Activated CD4-positive, alpha-beta T cell treated with anti-CD3 and anti-CD28 coated beads for 24 hours (primary cell): ENCODE data around the gene RUNDC3A.
"Not testable (repeated sequence)": the region's sequence is repeated elsewhere in the genome, so short reads cannot be mapped to it uniquely, and the experiment has no call there.

Experiments used
- DNase-seq, 2 donors: peaks; one replicate each; pipeline ENCODE4 v3.0.0-alpha.2; 2020; ENCODE audit warnings: low read depth in 2 of 2

RUNDC3A gene

DNA sequence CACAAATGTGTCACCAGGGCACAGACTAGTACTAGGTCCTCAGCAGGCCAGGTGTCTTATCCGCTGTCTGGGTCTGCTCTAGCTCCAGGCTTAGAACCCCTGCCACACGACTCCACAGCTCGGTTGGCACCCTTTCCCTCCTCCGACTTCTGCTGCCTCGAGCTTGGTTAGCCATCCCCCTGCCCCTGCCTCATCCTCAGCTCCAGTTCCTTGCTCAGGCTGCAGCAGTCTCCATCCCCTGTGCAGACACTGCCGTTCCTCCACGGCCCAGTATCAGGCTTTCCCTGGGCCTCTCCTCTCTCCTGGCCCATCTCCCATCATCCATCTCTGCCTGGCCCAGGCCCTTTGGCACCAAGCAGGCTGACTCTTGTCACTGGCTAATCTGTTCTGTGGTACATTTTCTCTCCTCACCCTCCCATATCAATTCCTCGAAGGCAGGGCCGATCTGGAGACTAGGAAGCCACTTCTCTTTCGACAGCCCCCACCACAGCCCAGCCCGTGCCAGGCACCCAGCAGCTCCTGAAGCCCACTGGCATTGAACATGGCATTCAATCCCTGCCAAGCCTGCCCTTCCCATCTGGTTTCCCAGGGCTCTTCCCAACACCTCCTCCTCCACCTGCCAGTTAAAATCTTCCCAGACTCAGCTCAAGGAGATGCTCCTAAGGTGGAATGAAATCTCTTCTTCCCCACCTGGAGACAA lies 35.3 kb downstream of the RUNDC3A start:
- no peak for DNase-seq

DNA sequence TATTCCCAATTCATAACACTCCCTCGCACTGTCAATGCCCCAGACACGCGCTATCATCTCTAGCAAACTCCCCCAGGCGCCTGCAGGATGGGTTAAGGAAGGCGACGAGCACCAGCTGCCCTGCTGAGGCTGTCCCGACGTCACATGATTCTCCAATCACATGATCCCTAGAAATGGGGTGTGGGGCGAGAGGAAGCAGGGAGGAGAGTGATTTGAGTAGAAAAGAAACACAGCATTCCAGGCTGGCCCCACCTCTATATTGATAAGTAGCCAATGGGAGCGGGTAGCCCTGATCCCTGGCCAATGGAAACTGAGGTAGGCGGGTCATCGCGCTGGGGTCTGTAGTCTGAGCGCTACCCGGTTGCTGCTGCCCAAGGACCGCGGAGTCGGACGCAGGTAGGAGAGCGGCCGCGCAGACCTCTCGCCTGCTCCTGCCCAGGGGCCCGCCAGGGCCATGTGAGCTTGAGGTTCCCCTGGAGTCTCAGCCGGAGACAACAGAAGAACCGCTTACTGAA lies 36.6 kb downstream of the RUNDC3A start, which contains the start of gene GRN:
TSS of gene GRN (plus strand) at position 364 of the 515 bp plus-strand sequence. CDS start 3,863 bp downstream, outside the sequence.
- peak; percentile 74 to 79 for DNase-seq

DNA sequence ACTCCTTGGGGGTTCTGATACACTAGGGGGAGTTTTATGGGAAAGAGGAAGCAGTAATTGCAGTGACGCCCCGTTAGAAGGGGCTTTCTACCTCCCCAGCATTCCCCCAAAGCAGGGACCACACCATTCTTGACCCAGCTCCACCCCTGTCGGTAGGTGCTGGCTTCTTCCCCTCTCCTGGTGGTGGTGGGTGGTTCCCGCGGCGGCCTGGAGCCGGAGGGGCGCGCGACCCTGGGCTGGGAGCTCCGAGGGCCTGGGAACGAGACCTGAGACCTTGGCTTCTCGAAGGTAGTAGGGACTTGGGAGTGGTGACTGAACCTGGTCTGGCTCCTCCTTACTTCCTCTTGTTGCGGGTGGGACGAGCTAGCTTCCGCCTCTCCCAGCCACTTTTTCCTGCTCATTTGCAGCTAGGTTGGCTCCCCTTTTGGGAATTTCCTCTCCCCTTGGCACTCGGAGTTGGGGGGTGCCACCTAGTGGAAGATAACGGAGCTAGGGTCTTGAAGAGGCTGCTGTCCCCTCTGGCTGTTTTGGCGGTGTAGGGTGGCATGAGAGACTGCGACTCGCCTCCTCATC lies 37.1 kb downstream of the RUNDC3A start:
- no peak for DNase-seq

DNA sequence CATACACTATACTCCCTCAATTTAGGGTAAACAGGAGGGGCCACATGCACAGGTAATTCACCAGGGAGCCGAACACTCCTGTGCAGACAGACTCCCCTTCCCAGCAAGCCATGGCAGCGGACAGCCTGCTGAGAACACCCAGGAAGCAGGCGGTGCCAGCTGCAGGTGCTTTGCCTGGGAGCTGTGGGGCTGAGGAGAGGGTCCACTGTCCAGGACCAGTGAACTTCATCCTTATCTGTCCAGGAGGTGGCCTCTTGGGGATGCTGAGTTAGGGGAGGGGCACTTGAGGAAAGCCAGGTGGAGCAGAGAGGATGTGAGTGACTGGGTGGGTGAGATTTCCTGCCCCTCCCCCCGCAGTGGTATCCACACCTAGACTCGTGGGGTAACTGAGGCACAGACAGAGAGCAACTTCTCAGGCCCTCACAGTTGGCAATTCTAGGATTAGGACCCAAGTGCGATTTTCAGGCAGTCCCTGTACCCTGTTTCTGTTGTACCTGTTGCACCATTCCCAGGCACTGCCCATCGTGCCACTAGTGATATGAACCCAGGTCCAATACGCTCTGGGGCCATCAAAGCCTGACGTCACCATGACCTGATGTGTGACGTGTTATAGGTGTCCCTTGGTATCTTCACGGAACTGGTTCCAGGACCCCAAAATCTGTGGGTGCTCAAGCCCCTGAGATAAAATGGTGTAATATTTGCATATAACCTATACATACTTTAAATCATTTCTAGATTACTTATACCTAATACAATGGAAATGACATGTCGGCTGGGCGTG lies 37.9 kb downstream of the RUNDC3A start:
- no peak for DNase-seq

DNA sequence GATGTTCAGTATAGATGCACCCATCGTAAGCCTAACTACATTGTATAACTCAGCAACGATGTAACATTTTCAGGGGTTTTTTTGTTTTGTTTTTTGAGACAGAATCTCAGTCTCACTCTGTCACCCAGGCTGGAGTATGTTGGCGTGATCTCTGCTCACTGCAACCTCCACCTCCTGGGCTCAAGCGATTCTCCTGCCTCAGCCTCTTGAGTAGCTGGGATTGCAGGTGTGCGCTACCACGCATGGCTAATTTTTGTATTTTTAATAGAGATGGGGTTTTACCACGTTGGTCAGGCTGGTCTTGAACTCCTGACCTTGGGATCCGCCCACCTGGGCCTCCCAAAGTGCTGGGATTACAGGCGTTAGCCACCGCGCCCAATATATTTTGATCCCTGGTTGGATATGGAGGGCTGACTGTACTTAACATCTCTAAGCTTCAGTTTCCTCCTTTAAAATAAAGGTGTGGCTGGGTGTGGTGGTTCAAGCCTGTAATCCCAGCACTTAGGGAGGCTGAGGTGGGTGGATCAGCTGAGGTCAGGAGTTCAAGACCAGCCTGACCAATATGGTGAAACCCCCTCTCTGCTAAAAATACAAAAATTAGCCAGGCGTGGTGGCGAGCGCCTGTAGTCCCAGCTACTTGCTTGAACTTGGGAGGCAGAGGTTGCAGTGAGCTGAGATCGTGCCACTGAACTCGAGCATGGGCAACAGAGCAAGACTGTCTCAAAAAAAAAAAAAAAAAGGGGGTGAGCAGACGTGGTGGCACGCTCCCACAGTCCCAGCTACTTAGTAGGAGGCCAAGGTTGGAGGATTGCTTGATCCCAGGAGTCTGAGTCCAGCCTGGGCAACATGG lies 39.0 kb downstream of the RUNDC3A start:
- not testable (repeated sequence) for DNase-seq

DNA sequence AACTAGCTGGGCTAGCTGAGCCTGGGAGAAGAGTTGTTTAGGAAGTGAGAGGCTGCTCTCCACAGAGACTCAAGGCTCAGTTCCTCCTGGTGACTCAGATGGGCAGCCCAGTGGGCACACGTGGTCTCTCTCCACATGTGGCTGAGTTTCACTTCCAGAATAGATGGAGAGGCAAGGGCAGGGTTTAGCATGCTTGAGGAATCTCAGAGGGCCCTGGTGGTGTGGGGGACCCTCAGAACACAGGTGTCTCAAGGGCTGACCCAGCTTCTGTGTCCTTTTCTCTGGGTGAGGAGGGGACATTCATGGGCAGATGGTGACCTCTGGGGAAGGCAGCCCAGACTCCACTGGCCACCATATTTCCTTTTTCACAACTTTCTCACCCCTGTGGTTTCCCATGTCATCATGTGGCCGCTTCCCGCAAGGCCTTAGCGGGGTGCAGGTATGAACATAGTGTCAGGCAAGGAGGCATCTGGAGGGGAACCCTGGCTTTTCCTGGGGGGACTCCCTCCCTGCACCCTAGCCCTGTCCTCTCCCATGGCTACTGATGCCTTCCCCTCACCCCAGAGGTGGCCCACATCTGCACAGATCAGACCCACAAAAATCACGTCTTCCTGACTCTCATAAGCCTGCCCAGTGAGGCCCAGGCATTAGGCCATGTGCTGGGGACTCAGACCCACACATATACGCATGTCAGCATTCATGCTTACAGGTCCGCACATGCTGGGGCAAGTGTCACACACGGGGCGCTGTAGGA lies 40.0 kb downstream of the RUNDC3A start:
- no peak for DNase-seq

DNA sequence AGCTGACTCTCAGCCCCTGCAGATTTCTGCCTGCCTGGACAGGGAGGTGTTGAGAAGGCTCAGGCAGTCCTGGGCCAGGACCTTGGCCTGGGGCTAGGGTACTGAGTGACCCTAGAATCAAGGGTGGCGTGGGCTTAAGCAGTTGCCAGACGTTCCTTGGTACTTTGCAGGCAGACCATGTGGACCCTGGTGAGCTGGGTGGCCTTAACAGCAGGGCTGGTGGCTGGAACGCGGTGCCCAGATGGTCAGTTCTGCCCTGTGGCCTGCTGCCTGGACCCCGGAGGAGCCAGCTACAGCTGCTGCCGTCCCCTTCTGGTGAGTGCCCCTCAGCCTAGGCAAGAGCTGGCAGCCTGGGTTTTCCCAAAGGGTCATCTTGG lies 40.6 kb downstream of the RUNDC3A start:
- no peak for DNase-seq

DNA sequence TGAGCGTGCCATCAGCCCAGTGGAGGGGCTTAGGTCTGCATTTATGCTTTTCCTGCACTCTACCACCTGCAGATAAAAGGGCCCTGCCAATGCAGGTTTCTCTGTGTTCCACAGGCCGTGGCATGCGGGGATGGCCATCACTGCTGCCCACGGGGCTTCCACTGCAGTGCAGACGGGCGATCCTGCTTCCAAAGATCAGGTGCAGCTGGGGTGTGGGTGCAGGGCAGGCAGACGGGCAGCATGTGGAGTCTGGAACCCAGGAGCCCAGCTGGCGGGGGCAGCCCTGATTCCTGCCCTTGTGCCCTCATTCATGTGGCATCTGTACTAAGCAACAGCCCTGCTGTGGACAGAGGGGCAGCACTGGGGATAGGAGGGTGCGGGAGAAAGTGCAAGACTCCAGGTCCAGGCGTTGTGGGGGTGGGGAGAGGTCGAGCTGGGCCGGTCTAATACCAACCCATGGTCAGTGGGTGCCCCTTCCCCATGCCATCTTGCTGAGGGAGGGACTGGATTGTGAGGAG lies 41.2 kb downstream of the RUNDC3A start:
- DNase-seq: no peak

DNA sequence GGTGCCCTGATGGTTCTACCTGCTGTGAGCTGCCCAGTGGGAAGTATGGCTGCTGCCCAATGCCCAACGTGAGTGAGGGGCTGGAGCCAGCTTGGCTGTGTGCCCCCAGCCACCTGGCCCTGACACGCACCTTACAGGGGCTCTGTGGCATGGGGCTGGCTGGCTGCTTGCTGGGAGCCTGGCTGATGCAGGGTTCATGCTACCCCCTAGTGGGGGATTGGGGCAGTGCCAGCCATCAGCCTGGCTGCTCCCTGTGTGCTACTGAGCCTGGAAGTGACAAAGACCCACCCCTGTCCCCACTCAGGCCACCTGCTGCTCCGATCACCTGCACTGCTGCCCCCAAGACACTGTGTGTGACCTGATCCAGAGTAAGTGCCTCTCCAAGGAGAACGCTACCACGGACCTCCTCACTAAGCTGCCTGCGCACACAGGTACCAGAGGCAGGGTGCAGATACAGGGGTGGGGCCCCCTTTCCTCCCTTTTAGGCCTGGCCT lies 42.4 kb downstream of the RUNDC3A start:
- DNase-seq: peak; percentile 53 to 72

DNA sequence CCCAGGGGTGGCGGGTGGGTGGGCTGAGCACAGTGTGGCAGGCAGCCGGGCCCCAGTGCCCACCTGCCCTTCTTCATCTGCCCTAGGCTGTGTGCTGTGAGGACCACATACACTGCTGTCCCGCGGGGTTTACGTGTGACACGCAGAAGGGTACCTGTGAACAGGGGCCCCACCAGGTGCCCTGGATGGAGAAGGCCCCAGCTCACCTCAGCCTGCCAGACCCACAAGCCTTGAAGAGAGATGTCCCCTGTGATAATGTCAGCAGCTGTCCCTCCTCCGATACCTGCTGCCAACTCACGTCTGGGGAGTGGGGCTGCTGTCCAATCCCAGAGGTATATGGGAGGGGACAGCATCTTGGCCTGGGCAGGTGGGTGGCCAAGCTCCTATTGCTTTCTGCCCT lies 43.1 kb downstream of the RUNDC3A start:
- DNase-seq: no peak

DNA sequence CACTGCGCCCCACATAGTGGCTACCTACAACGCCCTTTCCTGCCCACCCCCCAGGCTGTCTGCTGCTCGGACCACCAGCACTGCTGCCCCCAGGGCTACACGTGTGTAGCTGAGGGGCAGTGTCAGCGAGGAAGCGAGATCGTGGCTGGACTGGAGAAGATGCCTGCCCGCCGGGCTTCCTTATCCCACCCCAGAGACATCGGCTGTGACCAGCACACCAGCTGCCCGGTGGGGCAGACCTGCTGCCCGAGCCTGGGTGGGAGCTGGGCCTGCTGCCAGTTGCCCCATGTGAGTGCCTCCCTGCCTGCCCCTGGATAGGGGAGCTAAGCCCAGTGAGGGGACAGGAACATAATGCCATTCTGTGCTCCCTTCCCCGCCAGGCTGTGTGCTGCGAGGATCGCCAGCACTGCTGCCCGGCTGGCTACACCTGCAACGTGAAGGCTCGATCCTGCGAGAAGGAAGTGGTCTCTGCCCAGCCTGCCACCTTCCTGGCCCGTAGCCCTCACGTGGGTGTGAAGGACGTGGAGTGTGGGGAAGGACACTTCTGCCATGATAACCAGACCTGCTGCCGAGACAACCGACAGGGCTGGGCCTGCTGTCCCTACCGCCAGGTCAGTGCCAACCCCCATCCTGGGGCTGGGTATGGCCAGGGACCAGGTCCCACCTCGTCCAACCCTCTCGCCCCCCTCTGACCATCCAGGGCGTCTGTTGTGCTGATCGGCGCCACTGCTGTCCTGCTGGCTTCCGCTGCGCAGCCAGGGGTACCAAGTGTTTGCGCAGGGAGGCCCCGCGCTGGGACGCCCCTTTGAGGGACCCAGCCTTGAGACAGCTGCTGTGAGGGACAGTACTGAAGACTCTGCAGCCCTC lies 43.8 kb downstream of the RUNDC3A start:
- DNase-seq: no peak

DNA sequence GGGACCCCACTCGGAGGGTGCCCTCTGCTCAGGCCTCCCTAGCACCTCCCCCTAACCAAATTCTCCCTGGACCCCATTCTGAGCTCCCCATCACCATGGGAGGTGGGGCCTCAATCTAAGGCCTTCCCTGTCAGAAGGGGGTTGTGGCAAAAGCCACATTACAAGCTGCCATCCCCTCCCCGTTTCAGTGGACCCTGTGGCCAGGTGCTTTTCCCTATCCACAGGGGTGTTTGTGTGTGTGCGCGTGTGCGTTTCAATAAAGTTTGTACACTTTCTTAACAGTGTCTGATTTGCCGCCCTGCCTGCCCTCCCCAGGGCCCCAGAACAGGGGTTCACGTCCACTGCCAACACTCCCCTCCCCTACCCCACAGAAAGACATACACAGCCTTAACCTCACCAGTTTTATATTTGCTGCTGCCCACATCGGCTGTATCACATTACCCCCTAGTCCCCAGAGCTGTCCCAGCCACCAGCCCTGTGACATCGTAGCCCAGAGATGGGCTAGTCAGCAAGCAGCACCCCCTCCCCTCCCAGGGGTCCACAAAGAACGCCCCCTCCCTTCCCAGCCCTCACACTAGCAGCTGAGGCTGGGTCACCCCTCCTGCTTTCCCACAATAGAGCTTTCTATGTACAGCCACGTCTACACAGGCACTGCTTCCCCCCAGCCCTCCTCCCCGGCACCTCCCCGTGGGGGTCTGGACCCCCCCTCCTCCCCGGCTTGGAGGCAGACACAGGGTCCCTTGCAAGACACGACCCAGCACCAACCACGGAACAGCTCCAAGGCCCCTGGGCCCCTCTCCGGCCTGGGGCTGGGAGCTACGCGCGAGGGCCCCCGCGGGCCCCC lies 44.6 kb downstream of the RUNDC3A start:
- no peak for DNase-seq

DNA sequence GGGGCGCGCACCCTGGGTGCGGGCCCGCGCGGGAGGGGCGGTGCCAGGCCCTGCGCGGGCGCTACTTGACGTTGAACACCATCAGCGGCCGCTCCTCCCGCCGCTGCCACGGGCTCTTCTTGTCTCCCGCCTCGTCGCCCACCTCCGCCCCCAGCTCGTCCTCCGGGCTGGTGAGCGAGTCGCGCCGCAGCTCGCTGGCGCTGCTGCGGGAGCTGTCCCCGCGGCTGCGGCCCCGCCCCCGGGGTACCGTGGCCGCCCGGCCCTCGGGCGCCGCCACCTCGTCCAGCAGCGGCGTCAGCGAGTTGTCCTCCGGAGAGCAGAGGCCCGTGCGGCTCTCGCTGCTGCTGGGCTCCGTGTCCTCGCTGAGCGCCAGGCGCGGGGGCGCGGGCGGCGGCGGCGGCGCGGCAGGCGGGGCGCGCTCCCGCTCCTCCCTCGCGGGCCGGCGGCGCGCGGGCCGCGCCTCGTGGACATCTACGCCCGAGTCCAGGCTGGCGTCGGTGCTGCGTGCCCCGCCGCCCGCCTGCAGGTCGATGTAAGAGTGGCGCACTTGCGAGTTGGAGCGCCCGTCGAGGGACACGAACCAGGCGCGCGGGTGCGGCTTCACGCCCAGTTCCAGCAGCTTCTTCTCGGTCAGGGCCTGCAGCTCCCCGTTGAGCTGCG lies 45.4 kb downstream of the RUNDC3A start:
- DNase-seq: no peak

DNA sequence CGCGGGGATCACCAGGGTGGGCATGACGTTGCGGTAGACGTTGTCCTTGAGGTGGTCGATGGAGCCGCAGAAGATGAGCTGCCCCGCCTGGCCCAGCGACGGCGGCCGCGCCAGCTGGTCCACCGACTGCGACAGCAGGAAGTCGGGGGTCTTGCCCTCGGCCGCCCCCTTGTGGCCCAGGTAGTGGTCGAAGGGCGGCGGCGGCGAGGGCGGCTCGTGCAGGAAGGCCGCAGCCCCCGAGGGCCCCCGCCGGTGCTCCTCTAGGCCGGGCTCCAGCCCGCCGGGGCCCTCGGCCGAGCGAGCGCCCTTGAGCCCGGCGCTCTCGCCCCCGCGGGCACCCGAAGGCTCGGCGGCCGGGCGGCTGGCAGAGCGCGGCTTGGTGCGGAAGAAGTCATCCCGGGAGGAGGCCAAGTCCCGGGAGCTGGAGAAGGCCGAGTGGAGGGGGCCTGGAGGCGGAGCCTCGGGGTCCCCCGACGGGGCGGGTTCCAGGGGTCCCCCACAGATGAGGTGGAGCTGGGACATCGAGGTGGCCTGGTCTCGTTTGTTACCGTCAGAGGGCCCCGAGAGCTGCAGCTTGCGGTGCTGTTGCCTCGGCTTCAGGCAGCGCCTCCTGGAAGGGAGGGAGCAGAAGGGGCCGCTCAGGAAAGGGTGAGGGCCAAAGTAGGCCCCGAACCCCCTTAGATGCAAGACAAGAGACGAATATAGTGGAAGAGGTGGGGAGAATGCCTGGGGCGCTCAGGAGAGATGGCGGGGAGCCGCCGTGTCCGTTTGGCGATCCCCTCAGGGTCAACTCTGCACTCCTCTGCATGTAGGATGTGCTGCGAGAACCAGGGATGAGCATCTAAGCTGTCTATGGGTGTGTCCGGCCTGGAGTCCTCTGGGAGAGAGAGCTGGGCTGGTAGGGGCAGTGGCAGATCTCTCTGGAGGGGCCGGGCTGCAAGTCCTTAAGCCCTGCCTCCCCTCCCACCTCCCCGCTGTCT lies 46.5 kb downstream of the RUNDC3A start:
- peak; percentile 30 to 56 for DNase-seq

DNA sequence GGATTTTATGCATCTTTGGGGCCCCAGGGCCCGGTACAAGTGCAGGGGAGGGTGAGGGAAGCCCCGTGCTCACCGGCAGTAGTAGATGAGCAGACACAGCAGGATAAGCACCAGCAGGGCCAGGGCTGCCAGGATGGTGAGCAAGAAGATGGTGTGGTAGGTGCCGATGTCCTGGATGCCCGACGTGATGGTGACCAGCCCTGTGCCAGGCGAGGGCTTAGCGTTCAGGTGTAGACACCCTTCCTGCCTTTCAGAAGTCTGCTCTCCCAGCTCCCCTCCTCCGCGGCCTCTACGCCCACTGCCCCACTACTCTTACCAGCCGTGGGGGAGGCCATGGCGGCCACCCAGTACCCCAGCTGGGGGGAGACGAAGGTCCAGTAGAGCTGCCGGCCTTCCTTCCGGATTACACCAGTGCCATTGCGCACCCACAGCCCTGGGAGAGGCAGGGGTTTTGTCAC lies 47.3 kb downstream of the RUNDC3A start:
- no peak for DNase-seq

DNA sequence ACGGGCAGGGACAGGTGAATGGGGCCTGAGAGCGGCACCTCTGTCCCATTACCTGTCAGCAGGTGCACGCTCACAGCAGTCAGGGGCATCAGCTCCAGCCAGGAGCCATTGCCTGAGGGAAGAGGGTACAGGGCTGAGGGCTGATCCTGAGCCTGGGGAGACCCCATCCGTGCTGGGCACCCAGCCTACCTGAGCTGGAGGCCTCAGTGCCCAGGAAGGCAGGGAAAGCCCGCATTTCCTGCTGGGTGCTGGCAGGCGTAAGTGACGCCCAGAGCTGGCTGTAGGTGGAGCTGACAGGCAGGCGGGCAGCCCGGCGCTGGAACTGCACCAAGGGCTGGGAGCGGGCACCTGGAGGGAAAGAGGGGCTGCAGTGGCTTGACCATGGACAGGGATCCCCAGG lies 47.8 kb downstream of the RUNDC3A start:
- no peak for DNase-seq

DNA sequence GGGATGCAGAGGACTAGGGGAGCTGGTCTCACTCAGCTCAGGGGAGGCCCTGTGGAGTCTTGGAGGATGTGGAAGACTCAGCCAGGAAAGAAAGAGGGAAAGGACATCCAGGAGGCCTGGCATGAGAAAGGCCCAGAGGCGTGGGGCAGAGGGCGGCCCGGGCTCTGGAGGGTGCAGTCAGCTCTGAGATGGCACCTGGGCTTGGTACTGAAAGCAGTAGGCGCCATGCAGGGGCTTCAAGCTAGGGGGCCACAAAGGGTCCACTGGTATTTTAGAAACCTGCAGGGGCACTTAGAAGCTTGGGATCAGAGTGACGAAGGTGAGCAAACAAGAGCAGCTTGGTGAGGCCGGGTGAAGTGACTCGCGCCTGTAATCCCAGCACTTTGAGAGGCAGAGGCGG lies 49.7 kb downstream of the RUNDC3A start:
- DNase-seq: no peak
